Prostate gland (tissue), 2 donors: Measurements from ENCODE around the gene CALHM4. TPM values are rescaled to one million over a fixed set of nuclear protein-coding genes. Genes with fewer than 3 reads are reported as not detected.

Experiments used
- DNase-seq: peaks from one replicate; pipeline ENCODE4 v3.0.0-alpha.2; 2019; ENCODE audit warnings: low spot score
- H3K27ac ChIP-seq, 2 donors: fragments of 200-600 bp; sonication (generic); 2 replicates each; pipeline ENCODE4 v1.5.1; 2017 to 2019
- H3K27me3 ChIP-seq: fragments of 200-600 bp; sonication (generic); replicated peaks from 2 replicates; pipeline ENCODE4 v1.5.1; 2019; ENCODE audit not compliant: insufficient read depth
- H3K36me3 ChIP-seq, 2 donors: fragments of 200-600 bp; sonication (generic); 1 replicate in 1 of 2; 2 replicates in 1 of 2; pipeline versions ENCODE4 v1.5.1 to v1.8.1; 2017 to 2019
- H3K4me1 ChIP-seq: fragments of 200-600 bp; sonication (generic); replicated peaks from 2 replicates; pipeline ENCODE4 v1.5.1; 2019
- H3K4me3 ChIP-seq, 2 donors: fragments of 200-600 bp; sonication (generic); 2 replicates each; pipeline ENCODE4 v1.5.1; 2017 to 2019
- H3K9me3 ChIP-seq: fragments of 200-600 bp; sonication (generic); 2 replicates; pipeline ENCODE4 v1.5.1; 2017
- POLR2A ChIP-seq: fragments of 450-650 bp; IDR thresholded peaks from one replicate; pipeline ENCODE4 v1.6.1; 2016; ENCODE audit warnings: antibody characterized with exemption, mild to moderate bottlenecking
- POLR2AphosphoS5 ChIP-seq: sonication (generic); formaldehyde crosslinking; IDR thresholded peaks from one replicate; pipeline ENCODE4 v1.6.1; 2017; ENCODE audit warnings: antibody characterized with exemption
- whole genome bisulfite sequencing: methylation state at CpG from one replicate; pipeline ENCODE4 v1.1.5; 2018; 5-methylcytosine and 5-hydroxymethylcytosine counted together
- intact Hi-C: fragments of 100-400 bp; cut with DNase I; formaldehyde crosslinking; loops from one replicate; pipeline ENCODE4 v1.14.2; 2022
- total RNA-seq, 2 donors: library from RNA; depleted of rRNA; stranded (reverse); fragments of >200 nt; gene quantifications; one replicate each; pipeline ENCODE4 v1.1.0, GENCODE V29; 2016
- TF ChIP-seq, protein P1 (sequence below), 4 experiments: fragments of 200-600 bp in 2 of 4; fragments of 450-650 bp in 2 of 4; sonication (generic) in 2 of 4; IDR thresholded peaks; 1 replicate in 3 of 4; 2 replicates in 1 of 4; pipeline ENCODE4 v1.5.1; 2016 to 2019; ENCODE audit warnings: antibody characterized with exemption in 4 of 4, mild to moderate bottlenecking in 2 of 4, moderate library complexity in 2 of 4

The CALHM4 gene
- total RNA-seq, 2 donors from 2014 or later = 0.57 TPM; not detected in 1

DNA sequence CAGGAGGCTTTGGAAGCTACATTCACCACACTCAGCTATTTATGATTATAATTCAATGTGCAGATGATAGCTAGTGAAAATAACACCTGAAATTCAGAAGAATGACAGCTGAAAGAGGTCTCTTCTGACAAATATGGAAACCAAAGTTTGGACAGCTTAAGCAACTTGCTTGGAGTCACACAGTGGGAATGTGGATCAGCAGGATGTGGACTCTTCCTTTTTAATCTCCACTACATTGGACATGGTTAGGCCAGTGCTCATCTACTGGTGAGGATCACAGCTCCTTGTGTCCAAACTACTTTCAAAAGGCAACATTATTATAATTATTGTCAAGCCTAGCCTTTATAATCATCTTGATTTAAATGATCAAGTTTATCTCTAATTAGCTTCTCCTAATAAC, 18.4 kb upstream of the CALHM4 start:
- Histone ChIP-seq H3K4me1 (no peaks in the 10 kb centered on the region), H3K9me3 (no peaks in the 10 kb centered on the region), H3K27me3 (no peaks in the 10 kb centered on the region), H3K36me3 (no peaks in the 10 kb centered on the region), H3K27ac (no peak overlapping the region), H3K4me3 (no peak overlapping the region)
- intact Hi-C loops = loop anchor here (10.0 kb wide), 1 partner anchor 250 kb away; no protein-coding TSS in a partner anchor
- TF ChIP-seq, protein P1, sequence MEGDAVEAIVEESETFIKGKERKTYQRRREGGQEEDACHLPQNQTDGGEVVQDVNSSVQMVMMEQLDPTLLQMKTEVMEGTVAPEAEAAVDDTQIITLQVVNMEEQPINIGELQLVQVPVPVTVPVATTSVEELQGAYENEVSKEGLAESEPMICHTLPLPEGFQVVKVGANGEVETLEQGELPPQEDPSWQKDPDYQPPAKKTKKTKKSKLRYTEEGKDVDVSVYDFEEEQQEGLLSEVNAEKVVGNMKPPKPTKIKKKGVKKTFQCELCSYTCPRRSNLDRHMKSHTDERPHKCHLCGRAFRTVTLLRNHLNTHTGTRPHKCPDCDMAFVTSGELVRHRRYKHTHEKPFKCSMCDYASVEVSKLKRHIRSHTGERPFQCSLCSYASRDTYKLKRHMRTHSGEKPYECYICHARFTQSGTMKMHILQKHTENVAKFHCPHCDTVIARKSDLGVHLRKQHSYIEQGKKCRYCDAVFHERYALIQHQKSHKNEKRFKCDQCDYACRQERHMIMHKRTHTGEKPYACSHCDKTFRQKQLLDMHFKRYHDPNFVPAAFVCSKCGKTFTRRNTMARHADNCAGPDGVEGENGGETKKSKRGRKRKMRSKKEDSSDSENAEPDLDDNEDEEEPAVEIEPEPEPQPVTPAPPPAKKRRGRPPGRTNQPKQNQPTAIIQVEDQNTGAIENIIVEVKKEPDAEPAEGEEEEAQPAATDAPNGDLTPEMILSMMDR (IDR thresholded peaks at IDR 0.05) = no peak
- TF ChIP-seq POLR2AphosphoS5 (no peak), POLR2A (no peak)
- DNase-seq = no peak

DNA sequence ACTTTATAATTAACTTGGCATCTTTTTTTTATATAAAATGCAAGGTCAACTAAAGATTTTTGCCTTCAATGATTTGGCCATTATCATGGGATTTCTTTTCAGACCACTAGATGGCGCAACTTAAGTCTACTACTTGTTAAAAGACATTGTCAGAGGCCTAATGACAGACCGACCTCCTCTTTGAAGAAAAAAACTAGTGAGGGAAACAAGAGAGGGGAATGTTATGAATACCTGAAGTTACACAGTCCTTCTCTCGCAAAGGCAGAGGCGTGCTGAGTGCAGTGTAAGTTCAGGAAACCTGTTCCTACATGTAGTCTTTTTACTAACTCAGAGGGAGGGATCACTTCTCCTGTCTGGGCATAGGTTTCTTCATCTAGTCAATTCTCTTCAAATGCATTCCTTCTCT, 17.3 kb upstream of the CALHM4 start:
- Histone ChIP-seq H3K9me3 (no peaks in the 10 kb centered on the region), H3K4me3 (no peak overlapping the region), H3K36me3 (no peaks in the 10 kb centered on the region), H3K27me3 (no peaks in the 10 kb centered on the region), H3K4me1 (no peaks in the 10 kb centered on the region), H3K27ac (no peak overlapping the region)
- intact Hi-C loops = loop anchor here (2.0 to 10.0 kb wide), 2 partner anchors 25 to 251 kb away; no protein-coding TSS in a partner anchor
- 18% methylated on average over 4 of the region's 4 CpGs for WGBS
- TF ChIP-seq POLR2AphosphoS5 = peak; percentile 14
- TF ChIP-seq, protein P1 (IDR thresholded peaks at IDR 0.05) = peak; percentile 65 to 77 (median 66)
- no peak for TF ChIP-seq POLR2A
- peak; percentile 33 for DNase-seq

DNA sequence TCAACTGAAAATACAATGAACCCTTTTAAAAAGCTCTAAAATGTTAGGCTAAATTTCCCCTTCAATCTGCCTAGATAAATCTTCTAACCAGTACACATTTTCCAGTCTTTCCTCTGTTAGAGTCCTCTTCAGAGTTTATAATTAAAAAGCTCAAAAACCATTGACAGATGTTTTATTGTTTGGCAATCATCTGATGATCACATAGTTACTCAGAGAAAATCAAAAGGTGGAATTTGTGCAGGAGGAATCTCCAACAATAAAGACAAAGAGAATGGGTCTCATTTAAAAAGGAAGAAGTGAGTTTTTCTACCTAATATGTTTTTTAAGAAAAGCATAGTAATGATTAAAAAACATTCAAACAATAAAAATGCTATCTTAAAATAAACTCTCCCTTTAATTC, 11.1 kb upstream of the CALHM4 start:
- no peaks in the 10 kb centered on the region for H3K4me1 ChIP-seq
- no peak overlapping the region for H3K4me3 ChIP-seq
- intact Hi-C loops = no loop called here
- no peaks in the 10 kb centered on the region for H3K27me3 ChIP-seq
- H3K27ac ChIP-seq = no peak overlapping the region
- H3K36me3 ChIP-seq = no peaks in the 10 kb centered on the region
- TF ChIP-seq, protein P1 (IDR thresholded peaks at IDR 0.05) = no peak
- no peak for TF ChIP-seq POLR2A
- TF ChIP-seq POLR2AphosphoS5 = no peak
- no peak for DNase-seq
- no peaks in the 10 kb centered on the region for H3K9me3 ChIP-seq

DNA sequence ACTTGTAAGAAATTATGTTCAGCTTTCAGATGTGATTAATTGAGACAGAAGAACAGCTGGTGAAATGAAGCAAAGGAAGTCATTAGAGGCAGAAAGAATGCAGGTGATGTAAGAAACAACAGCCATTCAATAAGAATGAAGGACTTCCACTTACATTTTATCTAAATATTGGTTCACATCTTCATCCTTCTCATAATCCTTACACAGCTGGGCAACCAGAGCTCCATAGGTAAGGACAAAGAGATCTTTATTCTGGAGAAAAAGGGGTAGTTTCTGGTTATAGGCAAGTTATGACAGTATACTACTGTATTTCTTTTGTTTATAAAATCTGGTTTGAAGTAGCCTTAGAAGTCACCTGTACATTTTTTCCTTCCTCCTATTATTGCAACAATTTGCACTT, 10.4 kb upstream of the CALHM4 start:
- intact Hi-C loops = no loop called here
- no peak overlapping the region for H3K4me3 ChIP-seq
- no peak overlapping the region for H3K27ac ChIP-seq
- H3K36me3 ChIP-seq = no peaks in the 10 kb centered on the region
- no peak for DNase-seq
- H3K27me3 ChIP-seq = no peaks in the 10 kb centered on the region
- no peaks in the 10 kb centered on the region for H3K4me1 ChIP-seq
- TF ChIP-seq POLR2AphosphoS5 (no peak), POLR2A (no peak)
- TF ChIP-seq, protein P1 (IDR thresholded peaks at IDR 0.05) = no peak
- no peaks in the 10 kb centered on the region for H3K9me3 ChIP-seq

DNA sequence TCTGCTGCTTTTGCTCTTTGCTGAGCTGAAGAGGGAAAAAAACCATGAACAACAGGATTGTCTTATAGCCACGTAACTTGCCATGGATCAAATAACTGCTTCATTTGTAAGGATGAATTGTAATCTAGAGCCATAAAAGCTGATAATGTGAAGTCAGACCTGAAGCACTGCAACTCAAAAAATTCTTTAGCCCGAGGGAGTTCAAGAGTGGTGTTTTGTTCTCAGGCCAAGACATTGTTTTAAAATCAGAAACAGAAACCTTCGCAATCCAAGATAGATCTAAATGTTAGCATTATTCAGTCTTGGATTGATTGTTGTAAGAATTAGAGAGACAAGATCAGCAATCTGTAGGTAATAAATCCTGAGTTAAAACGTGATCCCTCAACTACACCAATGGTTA, 7.9 kb upstream of the CALHM4 start, which contains the start of gene TRAPPC3L:
Gene TRAPPC3L (minus strand): TSS at position 34 of the 400 bp plus-strand sequence. CDS start 170 bp downstream, outside the sequence.
- intact Hi-C loops = no loop called here
- Histone ChIP-seq H3K9me3 (no peaks in the 10 kb centered on the region), H3K4me1 (no peaks in the 10 kb centered on the region), H3K27ac (no peak within 1 kb of the TSS), H3K4me3 (no peak within 1 kb of the TSS), H3K27me3 (no peaks in the 10 kb centered on the region), H3K36me3 (no peaks in the 10 kb centered on the region)
- DNase-seq = no peak
- TF ChIP-seq, protein P1 (IDR thresholded peaks at IDR 0.05) = no peak
- TF ChIP-seq POLR2A = no peak
- no peak for TF ChIP-seq POLR2AphosphoS5
- WGBS = 15% methylated on average over 4 of the region's 4 CpGs
